ENCODE measurements around the gene ANXA5. TPM values are rescaled to one million over a fixed set of nuclear protein-coding genes. Genes with fewer than 3 reads are reported as not detected.

ANXA5 gene
- total RNA-seq, 1 experiment from 2014 or later = 222 TPM

GRCh38 chr4:121692261-121692660 is 4.5 kb downstream of the ANXA5 start:
- Histone ChIP-seq H3K27me3 (ENCODE audit: control insufficient read depth, insufficient read depth, low read length) (no peaks in the 10 kb centered on the region), H3K36me3 (ENCODE audit: control insufficient read depth, insufficient read depth, low read length) (peaks cover 3% of the 10 kb centered on the region), H3K4me3 (ENCODE audit: low read depth in 2 of 2, low read length in 2 of 2) (no peak overlapping the region), H3K9me3 (ENCODE audit: control insufficient read depth, insufficient read depth, low read depth, low read length) (no peaks in the 10 kb centered on the region), H3K27ac (ENCODE audit: low read length) (no peak overlapping the region), H3K4me1 (ENCODE audit: control insufficient read depth, insufficient read depth, low read length) (peaks cover 37% of the 10 kb centered on the region)
- no TSS peak for BruUV-seq (replicated peaks)
- ATAC-seq (no peak), DNase-seq (ENCODE audit: low read depth, low spot score) (no peak)
- no peak for TF ChIP-seq TCF7L2 (IDR thresholded peaks at IDR 0.05; ENCODE audit: low read depth, low read length)
- in situ Hi-C loops (cut with HindIII; ENCODE audit: low pct_unique_long_range_greater_than_20kb, low sequenced_read_pairs) (no loop called here), intact Hi-C loops (cut with micrococcal nuclease; ENCODE audit: unreplicated experiment) (no loop called here)
- CTCF ChIA-PET = no interaction called here
- POLR2A ChIA-PET = no interaction called here

GRCh38 chr4:121690001-121690400 is 6.8 kb downstream of the ANXA5 start:
- TF ChIP-seq CTCF (IDR thresholded peaks at IDR 0.05) (no peak), POLR2AphosphoS5 (IDR thresholded peaks at IDR 0.05; ENCODE audit: low read depth, low read length) (no peak), TCF7L2 (IDR thresholded peaks at IDR 0.05; ENCODE audit: low read depth, low read length) (no peak), SIN3A (IDR thresholded peaks at IDR 0.05; ENCODE audit: borderline replicate concordance, insufficient read depth, low read depth, low read length) (no peak), REST (IDR thresholded peaks at IDR 0.05; ENCODE audit: insufficient read depth in 1 of 2, low read depth in 2 of 2, low read length in 1 of 2) (no peak)
- in situ Hi-C loops (cut with HindIII; ENCODE audit: low pct_unique_long_range_greater_than_20kb, low sequenced_read_pairs) = no loop called here
- ATAC-seq (0 out of 2 replicates have a peak, but pooled peaks have one; percentile 23), DNase-seq (ENCODE audit: low read depth, low spot score) (no peak)
- 0 out of 2 replicates have a peak overlapping the region, but pooled peaks have one; percentile 34 for H3K27ac ChIP-seq (ENCODE audit: low read length)
- ChIA-PET POLR2A (no interaction called here), CTCF (no interaction called here)
- no peaks in the 10 kb centered on the region for H3K9me3 ChIP-seq (ENCODE audit: control insufficient read depth, insufficient read depth, low read depth, low read length)
- H3K27me3 ChIP-seq (ENCODE audit: control insufficient read depth, insufficient read depth, low read length) = no peaks in the 10 kb centered on the region
- H3K4me1 ChIP-seq (ENCODE audit: control insufficient read depth, insufficient read depth, low read length) = peaks cover 37% of the 10 kb centered on the region
- intact Hi-C loops (cut with micrococcal nuclease; ENCODE audit: unreplicated experiment) = no loop called here
- peaks cover 3% of the 10 kb centered on the region; the same call in 1 of the 2 replicates for H3K36me3 ChIP-seq (ENCODE audit: control insufficient read depth, insufficient read depth, low read length)
- no peak overlapping the region for H3K4me3 ChIP-seq (ENCODE audit: low read depth in 2 of 2, low read length in 2 of 2)
- BruUV-seq (replicated peaks) = no TSS peak

GRCh38 chr4:121688701-121689100 is 8.1 kb downstream of the ANXA5 start:
- intact Hi-C loops (cut with micrococcal nuclease; ENCODE audit: unreplicated experiment) = loop anchor here (5.0 kb wide), 1 partner anchor 39 kb away; no protein-coding TSS in a partner anchor
- no peaks in the 10 kb centered on the region for H3K9me3 ChIP-seq (ENCODE audit: control insufficient read depth, insufficient read depth, low read depth, low read length)
- DNase-seq (ENCODE audit: low read depth, low spot score) (no peak), ATAC-seq (no peak)
- TF ChIP-seq SIN3A (IDR thresholded peaks at IDR 0.05; ENCODE audit: borderline replicate concordance, insufficient read depth, low read depth, low read length) = no peak
- TF ChIP-seq TCF7L2 (IDR thresholded peaks at IDR 0.05; ENCODE audit: low read depth, low read length) = no peak
- TF ChIP-seq POLR2AphosphoS5 (IDR thresholded peaks at IDR 0.05; ENCODE audit: low read depth, low read length) = no peak
- TF ChIP-seq CTCF (IDR thresholded peaks at IDR 0.05) = no peak
- no peak for TF ChIP-seq REST (IDR thresholded peaks at IDR 0.05; ENCODE audit: insufficient read depth in 1 of 2, low read depth in 2 of 2, low read length in 1 of 2)
- H3K27ac ChIP-seq (ENCODE audit: low read length) = no peak overlapping the region
- in situ Hi-C loops (cut with HindIII; ENCODE audit: low pct_unique_long_range_greater_than_20kb, low sequenced_read_pairs) = no loop called here
- no TSS peak for BruUV-seq (replicated peaks)
- no peaks in the 10 kb centered on the region for H3K27me3 ChIP-seq (ENCODE audit: control insufficient read depth, insufficient read depth, low read length)
- ChIA-PET POLR2A (no interaction called here), CTCF (no interaction called here)
- no peak overlapping the region for H3K4me3 ChIP-seq (ENCODE audit: low read depth in 2 of 2, low read length in 2 of 2)
- H3K36me3 ChIP-seq (ENCODE audit: control insufficient read depth, insufficient read depth, low read length) = peaks cover 5% of the 10 kb centered on the region; the same call in 1 of the 2 replicates
- peaks cover 36% of the 10 kb centered on the region for H3K4me1 ChIP-seq (ENCODE audit: control insufficient read depth, insufficient read depth, low read length)
